Embryonic facial prominence (tissue), 1 donor: ENCODE data around the gene IL20RA.
"Not testable (repeated sequence)": the region's sequence is repeated elsewhere in the genome, so short reads cannot be mapped to it uniquely, and the experiment has no call there.

Experiments
- DNase-seq: peaks from one replicate; pipeline ENCODE4 v3.0.0-alpha.2; 2016; ENCODE audit errors: extremely low spot score

The IL20RA gene

DNA sequence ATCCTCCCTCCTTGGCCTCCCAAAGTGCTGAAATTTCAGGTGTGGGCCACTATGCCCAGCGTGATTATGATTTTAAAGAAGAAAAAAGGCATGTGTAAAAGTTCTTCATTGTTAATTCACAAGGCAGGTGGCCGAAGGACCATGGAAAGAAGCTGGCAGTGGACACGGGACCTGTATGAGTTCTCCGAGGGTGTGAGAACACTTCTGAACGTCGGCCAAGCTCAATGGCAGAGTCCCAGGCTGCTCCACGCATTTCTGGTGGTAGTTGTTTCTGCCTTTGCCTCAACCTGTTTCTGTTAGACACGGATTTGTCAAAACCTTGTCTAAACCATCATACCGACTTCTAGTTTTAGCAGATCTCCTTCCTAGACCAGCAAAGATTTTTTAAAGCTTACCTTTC is 36.6 kb downstream of the IL20RA start:
- DNase-seq: no peak

DNA sequence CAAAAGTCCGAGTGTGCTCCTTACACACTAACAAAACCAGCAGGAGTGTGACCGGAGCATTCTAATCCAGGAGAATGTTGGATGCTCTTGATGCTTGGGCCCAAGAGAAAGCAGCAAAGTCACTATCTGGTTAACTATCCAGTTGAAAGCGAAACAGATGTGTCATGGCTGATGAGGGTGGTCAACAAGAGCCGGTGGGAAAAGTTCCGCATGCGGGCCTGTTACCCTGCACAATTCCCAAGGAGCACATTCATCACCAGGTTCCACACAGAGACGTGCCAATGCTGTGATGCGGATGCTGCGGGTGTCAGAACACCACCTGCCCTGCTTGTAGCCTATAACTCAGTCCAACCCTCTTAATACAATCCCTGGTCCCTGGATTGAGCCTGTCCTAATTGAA is 38.7 kb downstream of the IL20RA start:
- no peak for DNase-seq

- DNase-seq: no peak
Measured at GRCh38 chr6:137005073-137005472, 39.7 kb downstream of the IL20RA start.

GRCh38 chr6:137002505-137002904 is 42.3 kb downstream of the IL20RA start:
- DNase-seq: no peak

- no peak for DNase-seq
Measured at GRCh38 chr6:137001977-137002302, 42.8 kb downstream of the IL20RA start.

DNA sequence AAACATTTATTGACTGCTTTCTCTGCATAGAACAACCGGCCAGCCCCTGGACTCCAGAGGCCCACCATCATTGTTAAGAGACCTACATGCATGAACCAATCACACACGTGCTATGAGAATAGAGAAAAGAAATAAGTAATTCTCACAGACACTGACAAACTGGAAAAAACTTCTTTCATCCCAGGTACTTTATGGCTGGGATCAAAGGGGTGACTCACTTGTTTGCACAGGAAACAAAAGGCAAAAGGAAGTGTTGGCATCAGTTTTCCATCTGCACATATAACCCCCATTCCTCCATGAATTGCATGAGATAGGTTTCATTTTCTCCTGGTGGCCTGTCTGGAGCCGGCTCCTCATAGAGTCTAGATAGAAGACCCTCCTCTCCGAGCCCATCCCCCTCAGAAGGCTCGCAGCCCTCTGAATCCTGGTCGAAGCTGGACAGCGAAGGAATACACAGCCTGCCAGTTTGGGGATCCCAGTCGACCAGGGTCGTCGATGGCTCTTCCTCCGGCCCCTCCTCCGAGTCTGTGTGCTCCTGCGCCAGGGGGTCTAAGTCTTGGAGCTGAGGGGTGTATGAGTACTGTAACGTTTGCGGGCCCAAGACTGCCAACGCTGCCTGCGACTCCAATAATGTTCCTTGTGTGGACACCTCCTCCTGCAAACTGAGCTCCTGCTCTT is 43.3 kb downstream of the IL20RA start:
- DNase-seq: no peak

DNA sequence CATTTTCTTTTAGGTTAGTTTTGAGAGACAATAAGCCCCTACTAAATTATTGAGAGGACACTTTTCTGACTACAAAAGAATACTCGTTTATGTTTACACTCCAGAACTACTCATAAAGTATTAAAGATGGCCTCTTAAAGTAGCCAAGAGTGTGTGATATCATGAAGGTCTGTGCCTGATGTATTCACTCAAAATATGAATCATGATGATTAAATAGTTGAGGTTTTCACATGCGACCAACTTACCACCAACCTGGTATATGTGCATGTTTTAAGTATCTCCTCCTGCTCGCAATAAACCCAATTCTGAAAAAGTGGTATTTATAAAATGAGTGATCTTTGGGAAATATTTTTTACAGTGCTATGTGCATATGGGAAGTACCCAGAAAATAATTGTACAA is 43.9 kb downstream of the IL20RA start:
- DNase-seq: no peak

- DNase-seq: no peak
Measured at GRCh38 chr6:136995521-136995920, 49.2 kb downstream of the IL20RA start.

DNA sequence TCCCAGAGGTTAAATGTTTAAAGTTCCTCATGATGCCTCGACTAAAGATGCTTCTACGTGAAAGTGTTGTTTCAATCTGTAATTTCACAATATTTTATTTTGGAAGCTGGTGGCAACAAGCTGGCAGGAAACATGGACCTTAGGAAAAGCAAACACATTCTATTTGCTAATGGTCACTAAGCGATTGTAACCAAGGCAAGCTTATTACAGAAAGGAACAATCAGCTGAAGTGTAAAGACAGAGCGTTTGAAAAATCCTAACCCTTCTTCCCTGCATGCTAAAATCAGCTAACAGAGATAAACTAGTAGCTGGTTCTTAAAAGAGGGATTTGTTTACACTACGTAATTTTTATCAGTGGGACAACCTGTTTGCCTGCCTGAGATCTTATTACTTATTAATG is 50.0 kb downstream of the IL20RA start:
- no peak for DNase-seq

GRCh38 chr6:136992113-136992512 is 52.7 kb downstream of the IL20RA start:
- no peak for DNase-seq

GRCh38 chr6:136991646-136992045 is 53.1 kb downstream of the IL20RA start:
- no peak for DNase-seq

DNA sequence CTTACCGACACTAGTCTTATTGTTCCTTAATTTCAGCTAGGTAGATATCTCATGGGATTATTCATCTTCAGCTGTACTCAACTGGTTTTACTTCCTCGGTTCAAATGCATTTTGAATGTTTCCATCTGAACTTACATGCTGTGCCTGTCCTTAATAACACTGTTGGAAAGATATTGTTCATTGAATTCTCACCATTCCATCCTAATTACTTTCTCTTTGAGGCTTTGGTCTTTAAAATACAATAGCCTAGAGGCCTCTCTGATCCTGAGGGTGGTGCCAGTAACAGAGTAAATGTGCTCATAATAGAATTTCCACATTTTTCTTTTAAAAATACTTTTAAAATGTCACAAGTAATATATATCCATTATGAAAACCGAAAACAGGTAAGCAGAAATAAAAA is 54.0 kb downstream of the IL20RA start:
- no peak for DNase-seq

DNA sequence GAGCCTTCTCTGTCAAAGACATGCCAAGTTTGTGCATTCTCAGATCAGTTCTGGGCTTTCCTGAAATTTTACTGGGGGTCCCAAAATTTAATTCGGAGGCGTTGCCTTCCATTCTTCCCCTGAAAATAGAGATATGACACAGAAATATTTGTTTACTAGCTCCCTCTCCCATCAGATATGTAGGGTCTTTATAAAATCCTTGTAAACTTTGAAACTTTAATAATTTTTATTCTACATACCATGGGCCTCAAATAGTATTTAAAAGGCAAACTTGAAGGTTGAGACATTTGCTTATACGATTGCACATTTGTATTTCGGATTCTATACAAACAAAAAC is 54.6 kb downstream of the IL20RA start:
- DNase-seq: no peak

GRCh38 chr6:136989571-136990241 is 55.1 kb downstream of the IL20RA start:
- DNase-seq: no peak

- DNase-seq: no peak
Measured at GRCh38 chr6:136987526-136987925, 57.2 kb downstream of the IL20RA start.

GRCh38 chr6:136985502-136985901 is 59.3 kb downstream of the IL20RA start:
- no peak for DNase-seq

GRCh38 chr6:136984578-136984977 is 60.2 kb downstream of the IL20RA start:
- no peak for DNase-seq

DNA sequence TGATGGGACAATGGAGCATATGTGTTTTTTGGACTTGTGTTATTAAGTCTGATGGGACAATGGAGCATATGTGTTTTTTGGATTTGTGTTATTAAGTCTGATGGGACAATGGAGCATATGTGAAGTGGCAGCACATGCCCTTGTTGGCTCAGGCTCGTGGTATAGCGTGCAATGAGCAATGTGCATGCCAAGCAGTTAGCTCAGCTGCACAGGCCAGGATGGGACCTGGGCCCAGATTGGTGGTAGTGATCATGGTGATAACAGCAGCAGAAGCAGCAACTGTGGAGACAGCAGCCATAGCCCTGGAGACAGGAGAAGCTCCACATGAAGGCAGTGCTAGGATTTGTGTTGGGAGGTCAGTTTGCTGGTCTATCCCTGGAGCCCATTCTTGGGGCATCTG is 61.1 kb downstream of the IL20RA start:
- DNase-seq: no peak

- DNase-seq: no peak
Measured at GRCh38 chr6:136982928-136983327, 61.8 kb downstream of the IL20RA start.

DNA sequence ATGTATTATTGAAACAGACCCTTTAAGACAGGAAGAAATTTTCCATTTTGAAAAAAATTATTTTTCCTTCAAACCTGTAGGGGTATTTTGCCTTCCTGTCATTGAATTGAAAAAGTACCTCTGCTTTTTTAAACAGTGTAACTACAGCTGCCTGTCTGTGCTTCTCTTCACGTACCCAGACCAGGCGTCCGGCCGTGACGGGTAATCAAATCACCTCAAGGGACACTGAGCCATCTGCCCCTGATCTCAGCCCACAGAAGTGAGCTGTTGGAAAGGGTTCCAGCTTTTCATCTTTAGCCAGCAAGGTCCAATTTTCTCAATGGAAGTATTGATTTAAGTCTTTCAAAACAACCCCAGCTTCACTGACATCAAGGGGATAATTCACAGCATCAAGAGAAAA is 64.7 kb downstream of the IL20RA start:
- DNase-seq: no peak

GRCh38 chr6:136979206-136979605 is 65.6 kb downstream of the IL20RA start:
- DNase-seq: no peak

DNA sequence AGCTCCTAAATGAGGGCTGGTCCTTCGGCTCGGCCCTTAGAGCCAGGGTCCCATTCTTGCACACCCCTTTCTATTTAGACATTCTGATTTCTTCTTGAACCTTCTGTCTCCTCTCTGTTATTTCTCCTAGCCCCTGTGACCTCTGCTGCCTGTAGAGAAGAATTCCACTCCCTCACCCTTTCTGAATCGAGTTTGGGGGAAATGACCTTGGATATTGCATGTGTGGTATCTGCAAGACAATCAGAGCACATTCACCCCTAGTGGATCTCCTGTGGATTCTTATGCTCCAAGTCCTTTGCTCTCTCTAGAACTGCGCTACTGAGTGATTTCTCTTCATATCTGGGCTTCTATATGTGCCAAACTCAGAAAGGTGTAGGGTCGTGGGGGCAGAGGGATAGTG is 67.7 kb downstream of the IL20RA start:
- no peak for DNase-seq

DNA sequence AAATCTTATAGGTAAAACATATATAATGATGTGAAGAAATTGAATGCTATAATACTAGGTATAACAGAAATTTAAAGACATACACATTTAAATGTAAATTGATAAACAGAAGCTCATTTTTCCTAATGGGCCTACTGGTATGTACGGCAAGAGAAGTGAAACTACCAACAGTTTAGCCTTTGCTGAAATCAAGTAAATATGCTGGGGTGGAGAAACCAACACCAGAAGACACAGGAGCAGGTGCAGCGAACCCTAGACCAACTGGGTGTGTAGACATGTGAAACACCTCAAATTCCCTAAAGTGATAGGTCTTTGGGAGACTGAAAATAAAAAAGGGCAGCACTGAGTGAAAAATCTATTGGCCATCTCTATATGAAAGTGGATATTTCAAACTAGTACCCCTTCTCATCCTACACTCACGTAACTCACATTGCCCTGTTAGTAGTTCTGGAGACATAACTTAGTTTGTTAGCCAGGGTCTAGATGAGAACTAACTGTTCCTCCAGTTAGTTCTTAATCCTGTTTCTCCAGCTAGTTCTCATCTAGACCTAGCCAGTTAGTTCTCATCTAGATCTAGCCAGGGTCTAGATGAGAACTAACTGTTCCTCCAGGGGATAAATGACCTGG is 69.6 kb downstream of the IL20RA start:
- no peak for DNase-seq

DNA sequence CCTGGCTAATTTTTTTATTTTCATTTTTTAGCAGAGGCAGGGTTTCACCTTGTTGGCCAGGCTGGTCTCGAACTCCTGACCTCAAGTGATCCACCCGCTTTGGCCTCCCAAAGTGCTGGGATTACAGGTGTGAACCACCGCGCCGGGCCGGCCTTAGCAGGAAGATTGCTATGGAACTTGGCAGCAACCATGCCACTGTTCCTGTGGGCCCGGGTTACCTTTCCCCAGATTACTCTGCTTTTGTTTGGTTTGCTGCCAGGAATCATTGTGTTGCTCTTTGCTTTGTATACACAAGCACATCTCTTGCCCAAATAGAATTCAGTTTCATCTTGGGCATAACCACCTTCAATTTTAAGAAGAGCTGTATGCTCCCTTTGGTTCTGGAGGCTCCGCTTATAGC is 71.0 kb downstream of the IL20RA start:
- not testable (repeated sequence) for DNase-seq
